Choroid plexus epithelial cell (primary cell): Measurements from ENCODE around the gene RTL9.

ENCODE experiments used
- DNase-seq: peaks from one replicate; pipeline ENCODE4 v3.0.0-alpha.2; 2010; ENCODE audit warnings: low read depth
- H3K4me3 ChIP-seq: 2 replicates; pipeline ENCODE4 v1.5.1; 2011; ENCODE audit warnings: low read depth, mild to moderate bottlenecking, control low read depth, low read length, moderate library complexity
- CTCF ChIP-seq: conservative IDR thresholded peaks from 2 replicates; pipeline ENCODE4 v1.5.1; 2011; ENCODE audit warnings: low read depth, mild to moderate bottlenecking, control low read depth, inconsistent platforms, low read length, moderate library complexity

RTL9 gene

GRCh38 chrX:110317061-110317819 is 41.4 kb upstream of the RTL9 start:
- no peak for TF ChIP-seq CTCF
- DNase-seq, result no peak
- peak overlapping the region; percentile 77 for H3K4me3 ChIP-seq

- peak within 1 kb of the TSS; percentile 77 for H3K4me3 ChIP-seq
- TF ChIP-seq CTCF, result no peak
- peak; percentile 78 for DNase-seq
Measured at GRCh38 chrX:110317820-110318663, 40.6 kb upstream of the RTL9 start, which contains the start of gene AMMECR1. Gene AMMECR1, minus strand, starts transcription at chrX:110318085. Its CDS starts 14 bp downstream, at chrX:110318071.

- no peak for DNase-seq
- TF ChIP-seq CTCF, result no peak
Measured at GRCh38 chrX:110318664-110318968, 40.0 kb upstream of the RTL9 start.

GRCh38 chrX:110320381-110320987 is 38.2 kb upstream of the RTL9 start:
- DNase-seq, result no peak
- no peak overlapping the region for H3K4me3 ChIP-seq
- no peak for TF ChIP-seq CTCF

More at GRCh38 chrX:110318664-110318968, 40.0 kb upstream of the RTL9 start:
- peak overlapping the region; percentile 77 for H3K4me3 ChIP-seq

- no peak for DNase-seq
- H3K4me3 ChIP-seq, result no peak overlapping the region
- TF ChIP-seq CTCF, result no peak
Measured at GRCh38 chrX:110321081-110321480, 37.6 kb upstream of the RTL9 start.

GRCh38 chrX:110321670-110322069 is 37.0 kb upstream of the RTL9 start:
- no peak for DNase-seq
- no peak for TF ChIP-seq CTCF

More at GRCh38 chrX:110321670-110322069, 37.0 kb upstream of the RTL9 start:
- no peak overlapping the region for H3K4me3 ChIP-seq
